Measurements from ENCODE around the gene DONSON. TPM values are rescaled to one million over a fixed set of nuclear protein-coding genes. Genes with fewer than 3 reads are reported as not detected.

DONSON gene
- total RNA-seq, 2 experiments from 2014 or later = 35.8 to 41.3 TPM

DNA sequence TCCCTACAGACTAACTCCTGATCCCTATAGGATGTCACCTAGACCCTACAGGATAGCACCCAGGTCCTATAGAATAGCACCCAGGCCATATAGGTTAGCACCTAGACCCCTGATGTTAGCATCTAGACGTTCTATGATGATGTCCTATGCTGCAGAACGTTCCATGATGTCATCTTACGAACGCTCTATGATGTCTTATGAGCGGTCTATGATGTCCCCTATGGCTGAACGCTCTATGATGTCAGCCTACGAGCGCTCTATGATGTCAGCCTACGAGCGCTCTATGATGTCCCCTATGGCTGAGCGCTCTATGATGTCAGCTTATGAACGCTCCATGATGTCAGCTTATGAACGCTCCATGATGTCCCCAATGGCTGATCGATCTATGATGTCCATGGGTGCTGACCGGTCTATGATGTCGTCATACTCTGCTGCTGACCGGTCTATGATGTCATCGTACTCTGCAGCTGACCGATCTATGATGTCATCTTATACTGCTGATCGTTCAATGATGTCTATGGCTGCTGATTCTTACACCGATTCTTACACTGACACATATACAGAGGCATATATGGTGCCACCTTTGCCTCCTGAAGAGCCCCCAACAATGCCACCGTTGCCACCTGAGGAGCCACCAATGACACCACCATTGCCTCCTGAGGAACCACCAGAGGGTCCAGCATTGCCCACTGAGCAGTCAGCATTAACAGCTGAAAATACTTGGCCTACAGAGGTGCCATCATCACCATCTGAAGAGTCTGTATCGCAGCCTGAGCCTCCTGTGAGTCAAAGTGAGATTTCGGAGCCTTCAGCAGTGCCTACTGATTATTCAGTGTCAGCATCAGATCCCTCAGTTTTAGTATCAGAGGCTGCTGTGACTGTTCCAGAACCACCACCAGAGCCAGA, 36.1 kb downstream of the DONSON start:
- no peaks in the 10 kb centered on the region for H3K4me1 ChIP-seq (ENCODE audit: insufficient read depth, low read length, poor library complexity, severe bottlenecking)
- intact Hi-C loops (cut with micrococcal nuclease; ENCODE audit: unreplicated experiment) = no loop called here
- no peak for TF ChIP-seq EZH2phosphoT487 (IDR thresholded peaks at IDR 0.05; ENCODE audit: borderline replicate concordance, low read depth, low read length)
- TF ChIP-seq, protein P1, sequence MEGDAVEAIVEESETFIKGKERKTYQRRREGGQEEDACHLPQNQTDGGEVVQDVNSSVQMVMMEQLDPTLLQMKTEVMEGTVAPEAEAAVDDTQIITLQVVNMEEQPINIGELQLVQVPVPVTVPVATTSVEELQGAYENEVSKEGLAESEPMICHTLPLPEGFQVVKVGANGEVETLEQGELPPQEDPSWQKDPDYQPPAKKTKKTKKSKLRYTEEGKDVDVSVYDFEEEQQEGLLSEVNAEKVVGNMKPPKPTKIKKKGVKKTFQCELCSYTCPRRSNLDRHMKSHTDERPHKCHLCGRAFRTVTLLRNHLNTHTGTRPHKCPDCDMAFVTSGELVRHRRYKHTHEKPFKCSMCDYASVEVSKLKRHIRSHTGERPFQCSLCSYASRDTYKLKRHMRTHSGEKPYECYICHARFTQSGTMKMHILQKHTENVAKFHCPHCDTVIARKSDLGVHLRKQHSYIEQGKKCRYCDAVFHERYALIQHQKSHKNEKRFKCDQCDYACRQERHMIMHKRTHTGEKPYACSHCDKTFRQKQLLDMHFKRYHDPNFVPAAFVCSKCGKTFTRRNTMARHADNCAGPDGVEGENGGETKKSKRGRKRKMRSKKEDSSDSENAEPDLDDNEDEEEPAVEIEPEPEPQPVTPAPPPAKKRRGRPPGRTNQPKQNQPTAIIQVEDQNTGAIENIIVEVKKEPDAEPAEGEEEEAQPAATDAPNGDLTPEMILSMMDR (conservative IDR thresholded peaks at IDR 0.05; ENCODE audit: low read length) = no peak
- H3K4me2 ChIP-seq (ENCODE audit: low read length) = no peak overlapping the region
- H2AFZ ChIP-seq (ENCODE audit: low read length) = no peak overlapping the region
- POLR2A ChIA-PET = no interaction called here
- no peak overlapping the region for H3K4me3 ChIP-seq (ENCODE audit: low read depth, low read length, poor library complexity, severe bottlenecking)
- peaks cover 100% of the 10 kb centered on the region for H3K36me3 ChIP-seq (ENCODE audit: insufficient read depth, low read length)
- H3K9me3 ChIP-seq (ENCODE audit: low read length) = no peaks in the 10 kb centered on the region
- DNase-seq (ENCODE audit: low spot score) = no peak
- H4K20me1 ChIP-seq (ENCODE audit: insufficient read depth, low read length) = peaks cover 31% of the 10 kb centered on the region
- peaks cover 99% of the 10 kb centered on the region for H3K79me2 ChIP-seq (ENCODE audit: insufficient read depth, low read depth, low read length)
- no TSS peak for BruUV-seq (replicated peaks)
- no peak overlapping the region for H3K27ac ChIP-seq (ENCODE audit: low read depth, low read length, poor library complexity, severe bottlenecking)
- CTCF ChIA-PET (ENCODE audit: unreplicated experiment) = no interaction called here
- H3K9me2 ChIP-seq (ENCODE audit: insufficient read depth, low read length) = no peaks in the 10 kb centered on the region

DNA sequence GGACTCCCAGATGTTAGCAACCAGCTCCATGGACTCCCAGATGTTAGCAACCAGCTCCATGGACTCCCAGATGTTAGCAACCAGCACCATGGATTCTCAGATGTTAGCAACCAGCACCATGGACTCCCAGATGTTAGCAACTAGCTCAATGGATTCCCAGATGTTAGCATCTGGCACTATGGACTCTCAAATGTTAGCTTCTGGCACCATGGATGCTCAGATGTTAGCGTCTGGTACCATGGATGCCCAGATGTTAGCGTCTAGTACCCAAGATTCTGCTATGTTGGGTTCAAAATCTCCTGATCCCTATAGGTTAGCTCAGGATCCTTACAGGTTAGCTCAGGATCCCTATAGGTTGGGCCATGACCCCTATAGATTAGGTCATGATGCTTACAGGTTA, 36.8 kb downstream of the DONSON start:
- peaks cover 31% of the 10 kb centered on the region for H4K20me1 ChIP-seq (ENCODE audit: insufficient read depth, low read length)
- CTCF ChIA-PET (ENCODE audit: unreplicated experiment) = no interaction called here
- H3K9me3 ChIP-seq (ENCODE audit: low read length) = no peaks in the 10 kb centered on the region
- H3K4me1 ChIP-seq (ENCODE audit: insufficient read depth, low read length, poor library complexity, severe bottlenecking) = no peaks in the 10 kb centered on the region
- H3K36me3 ChIP-seq (ENCODE audit: insufficient read depth, low read length) = peaks cover 100% of the 10 kb centered on the region
- no TSS peak for BruUV-seq (replicated peaks)
- no peaks in the 10 kb centered on the region for H3K9me2 ChIP-seq (ENCODE audit: insufficient read depth, low read length)
- H3K4me2 ChIP-seq (ENCODE audit: low read length) = no peak overlapping the region
- H2AFZ ChIP-seq (ENCODE audit: low read length) = no peak overlapping the region
- intact Hi-C loops (cut with micrococcal nuclease; ENCODE audit: unreplicated experiment) = no loop called here
- POLR2A ChIA-PET = interaction anchor here (0.6 to 1.3 kb wide), 3 partner anchors 17 to 47 kb away, joined by 3 read pairs; no protein-coding TSS in a partner anchor
- no peak overlapping the region for H3K4me3 ChIP-seq (ENCODE audit: low read depth, low read length, poor library complexity, severe bottlenecking)
- H3K27ac ChIP-seq (ENCODE audit: low read depth, low read length, poor library complexity, severe bottlenecking) = no peak overlapping the region
- TF ChIP-seq EZH2phosphoT487 (IDR thresholded peaks at IDR 0.05; ENCODE audit: borderline replicate concordance, low read depth, low read length) = no peak
- TF ChIP-seq, protein P1 (conservative IDR thresholded peaks at IDR 0.05; ENCODE audit: low read length) = no peak
- H3K79me2 ChIP-seq (ENCODE audit: insufficient read depth, low read depth, low read length) = peaks cover 99% of the 10 kb centered on the region
- DNase-seq (ENCODE audit: low spot score) = no peak

Measured in OCI-LY7 (cell line).